Osteocyte (in vitro differentiated cells): Measurements from ENCODE around the gene IGFBP1. TPM values are rescaled to one million over a fixed set of nuclear protein-coding genes. Genes with fewer than 3 reads are reported as not detected.

Experiments
- DNase-seq: peaks from one replicate; pipeline ENCODE4 v3.0.0; 2021; ENCODE audit warnings: mixed read lengths; ENCODE audit not compliant: unreplicated experiment; ENCODE audit errors: extremely low spot score
- H3K27ac Mint-ChIP-seq: one replicate; pipeline ENCODE4 v1.8.0; 2021; ENCODE audit warnings: mild to moderate bottlenecking, mixed read lengths; ENCODE audit not compliant: unreplicated experiment
- H3K27me3 Mint-ChIP-seq: one replicate; pipeline ENCODE4 v1.8.0; 2021; ENCODE audit warnings: mixed read lengths; ENCODE audit not compliant: unreplicated experiment
- H3K36me3 Mint-ChIP-seq: one replicate; pipeline ENCODE4 v1.8.0; 2021; ENCODE audit warnings: mixed read lengths; ENCODE audit not compliant: unreplicated experiment
- H3K4me1 Mint-ChIP-seq: one replicate; pipeline ENCODE4 v1.8.0; 2021; ENCODE audit warnings: mixed read lengths; ENCODE audit not compliant: unreplicated experiment
- H3K4me3 Mint-ChIP-seq: one replicate; pipeline ENCODE4 v1.8.0; 2021; ENCODE audit warnings: mild to moderate bottlenecking, moderate library complexity, mixed read lengths; ENCODE audit not compliant: unreplicated experiment
- H3K9me3 Mint-ChIP-seq: one replicate; pipeline ENCODE4 v1.8.0; 2021; ENCODE audit warnings: mixed read lengths; ENCODE audit not compliant: unreplicated experiment
- total RNA-seq: library from RNA; stranded (reverse); gene quantifications from 2 replicates; pipeline ENCODE4 v1.2.1, GENCODE V29; 2021
- TF ChIP-seq, protein P1 (sequence below): fragments of 200-600 bp; sonication (generic); IDR thresholded peaks from 2 replicates; pipeline ENCODE4 v1.5.0; 2021; ENCODE audit warnings: antibody characterized with exemption, mild to moderate bottlenecking, moderate library complexity

The IGFBP1 gene
- total RNA-seq, 1 donor from 2014 or later = 2.4 TPM

DNA sequence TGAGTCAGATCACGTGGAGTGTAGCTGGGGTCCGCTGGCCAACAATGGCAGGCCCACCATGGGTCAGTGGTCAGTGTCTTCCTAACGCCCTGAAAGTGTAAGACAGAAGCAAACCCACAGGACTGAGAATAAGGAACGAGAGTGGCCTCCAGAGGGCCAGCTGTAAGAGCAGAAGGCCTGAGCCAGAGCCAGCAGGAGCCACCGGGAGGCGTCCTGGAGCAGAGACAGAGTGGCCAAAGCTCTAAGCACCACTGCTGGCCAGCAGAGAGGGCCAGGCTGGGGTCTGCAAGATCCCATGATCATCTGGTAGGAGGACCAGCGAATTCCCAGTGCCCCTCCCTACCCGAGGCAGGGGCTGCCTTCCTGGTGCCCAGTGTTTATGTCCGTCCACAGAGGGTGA lies 24.6 kb upstream of the IGFBP1 start:
- no peaks in the 10 kb centered on the region for H3K27me3 Mint-ChIP-seq
- peaks cover 5% of the 10 kb centered on the region for H3K9me3 Mint-ChIP-seq

DNA sequence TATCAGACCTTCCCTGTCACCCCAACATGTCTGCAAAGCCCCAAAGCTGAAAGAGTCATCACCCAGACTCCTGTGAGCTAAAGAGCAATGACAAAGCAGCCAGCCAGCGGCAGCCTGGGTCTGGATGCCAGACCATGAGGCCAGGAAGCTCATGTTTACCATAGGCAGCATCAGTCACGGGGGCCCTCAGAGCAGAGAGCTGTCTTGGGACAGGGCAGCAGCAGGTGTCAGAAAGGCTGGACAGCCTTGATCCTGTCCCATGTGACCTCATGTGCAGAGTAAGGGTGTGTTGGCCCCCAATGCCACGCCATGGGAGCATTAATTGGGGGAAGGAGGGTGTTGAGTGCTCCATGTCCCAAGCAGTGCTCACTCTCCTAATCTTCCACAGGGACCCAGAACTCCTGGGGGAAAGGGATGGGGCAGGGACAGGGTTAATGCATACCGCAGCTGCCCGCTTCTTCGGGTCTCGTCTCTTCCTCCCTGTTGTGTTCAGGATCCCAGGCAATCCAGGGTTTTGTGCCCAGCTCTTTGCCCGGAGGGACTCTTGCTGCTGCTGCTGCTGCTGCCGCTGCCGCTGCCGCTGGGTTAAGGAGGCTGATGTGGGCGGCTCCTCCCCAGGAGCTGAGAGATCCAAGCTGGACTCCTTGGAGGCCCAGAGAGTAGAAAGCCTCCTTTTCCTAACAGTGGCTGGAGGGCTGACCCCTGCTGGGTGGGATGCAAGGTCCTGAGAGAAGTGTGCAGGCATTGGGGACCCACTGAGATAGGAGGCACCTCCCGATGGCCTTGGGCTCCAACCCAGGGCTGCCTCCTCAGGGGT lies 22.5 kb upstream of the IGFBP1 start:
- H3K4me1 Mint-ChIP-seq = peaks cover 5% of the 10 kb centered on the region
- no peaks in the 10 kb centered on the region for H3K27me3 Mint-ChIP-seq
- no peak overlapping the region for H3K27ac Mint-ChIP-seq
- H3K4me3 Mint-ChIP-seq = no peak overlapping the region
- H3K36me3 Mint-ChIP-seq = no peaks in the 10 kb centered on the region
- TF ChIP-seq, protein P1, sequence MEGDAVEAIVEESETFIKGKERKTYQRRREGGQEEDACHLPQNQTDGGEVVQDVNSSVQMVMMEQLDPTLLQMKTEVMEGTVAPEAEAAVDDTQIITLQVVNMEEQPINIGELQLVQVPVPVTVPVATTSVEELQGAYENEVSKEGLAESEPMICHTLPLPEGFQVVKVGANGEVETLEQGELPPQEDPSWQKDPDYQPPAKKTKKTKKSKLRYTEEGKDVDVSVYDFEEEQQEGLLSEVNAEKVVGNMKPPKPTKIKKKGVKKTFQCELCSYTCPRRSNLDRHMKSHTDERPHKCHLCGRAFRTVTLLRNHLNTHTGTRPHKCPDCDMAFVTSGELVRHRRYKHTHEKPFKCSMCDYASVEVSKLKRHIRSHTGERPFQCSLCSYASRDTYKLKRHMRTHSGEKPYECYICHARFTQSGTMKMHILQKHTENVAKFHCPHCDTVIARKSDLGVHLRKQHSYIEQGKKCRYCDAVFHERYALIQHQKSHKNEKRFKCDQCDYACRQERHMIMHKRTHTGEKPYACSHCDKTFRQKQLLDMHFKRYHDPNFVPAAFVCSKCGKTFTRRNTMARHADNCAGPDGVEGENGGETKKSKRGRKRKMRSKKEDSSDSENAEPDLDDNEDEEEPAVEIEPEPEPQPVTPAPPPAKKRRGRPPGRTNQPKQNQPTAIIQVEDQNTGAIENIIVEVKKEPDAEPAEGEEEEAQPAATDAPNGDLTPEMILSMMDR = no peak
- no peak for DNase-seq
- peaks cover 5% of the 10 kb centered on the region for H3K9me3 Mint-ChIP-seq

More for the DNA sequence above, 24.6 kb upstream of the IGFBP1 start:
- no peak overlapping the region for H3K4me3 Mint-ChIP-seq
- TF ChIP-seq, protein P1 = peak; percentile 34
- no peak overlapping the region for H3K27ac Mint-ChIP-seq
- H3K4me1 Mint-ChIP-seq = no peaks in the 10 kb centered on the region
- no peaks in the 10 kb centered on the region for H3K36me3 Mint-ChIP-seq
- no peak for DNase-seq

DNA sequence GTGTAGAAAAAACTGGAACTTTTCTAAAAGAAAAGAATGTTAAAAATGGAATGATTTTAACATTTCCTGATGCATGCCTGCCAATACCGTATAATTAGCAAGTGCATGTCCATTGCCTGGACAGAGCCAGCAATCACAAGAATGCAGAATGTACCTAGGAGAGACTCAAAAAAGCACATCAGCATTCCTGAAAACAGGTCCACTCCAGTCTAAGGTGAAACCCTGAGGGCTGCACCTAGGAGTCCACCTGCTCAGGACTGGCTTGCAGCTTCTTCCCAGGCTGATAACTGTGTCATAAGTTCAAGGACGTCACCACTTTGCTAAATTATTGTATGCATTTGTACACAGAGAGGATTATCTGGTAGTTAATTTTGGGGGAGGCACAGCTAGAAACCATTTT lies 20.8 kb upstream of the IGFBP1 start:
- TF ChIP-seq, protein P1 = no peak
- H3K4me1 Mint-ChIP-seq = peaks cover 7% of the 10 kb centered on the region

DNA sequence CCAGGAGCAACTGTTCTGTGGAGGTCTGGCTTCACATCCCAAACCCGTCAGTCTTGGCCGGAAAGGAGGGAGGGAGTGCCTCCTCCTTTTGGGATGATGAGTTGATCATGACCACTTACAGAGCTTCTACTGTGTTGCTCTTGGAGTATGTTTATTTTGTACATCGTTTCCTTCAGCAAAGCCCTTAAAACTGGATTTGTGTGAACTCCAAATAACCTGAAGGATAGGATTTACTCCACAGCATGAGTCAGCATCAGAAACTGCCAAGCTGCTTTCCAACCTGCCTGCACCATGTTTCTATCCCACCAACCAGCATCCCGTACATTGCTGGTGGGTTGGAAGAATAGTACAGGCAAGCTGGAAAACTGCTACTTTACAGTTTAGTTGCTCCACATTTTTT lies 18.9 kb upstream of the IGFBP1 start:
- Mint-ChIP-seq H3K4me1 (peaks cover 10% of the 10 kb centered on the region), H3K9me3 (peaks cover 5% of the 10 kb centered on the region), H3K36me3 (no peaks in the 10 kb centered on the region), H3K27me3 (no peaks in the 10 kb centered on the region), H3K27ac (no peak overlapping the region), H3K4me3 (no peak overlapping the region)
- DNase-seq = no peak
- TF ChIP-seq, protein P1 = no peak

More for the DNA sequence above, 20.8 kb upstream of the IGFBP1 start:
- Mint-ChIP-seq H3K27me3 (no peaks in the 10 kb centered on the region), H3K4me3 (no peak overlapping the region), H3K36me3 (no peaks in the 10 kb centered on the region), H3K9me3 (peaks cover 5% of the 10 kb centered on the region), H3K27ac (no peak overlapping the region)
- DNase-seq = no peak

DNA sequence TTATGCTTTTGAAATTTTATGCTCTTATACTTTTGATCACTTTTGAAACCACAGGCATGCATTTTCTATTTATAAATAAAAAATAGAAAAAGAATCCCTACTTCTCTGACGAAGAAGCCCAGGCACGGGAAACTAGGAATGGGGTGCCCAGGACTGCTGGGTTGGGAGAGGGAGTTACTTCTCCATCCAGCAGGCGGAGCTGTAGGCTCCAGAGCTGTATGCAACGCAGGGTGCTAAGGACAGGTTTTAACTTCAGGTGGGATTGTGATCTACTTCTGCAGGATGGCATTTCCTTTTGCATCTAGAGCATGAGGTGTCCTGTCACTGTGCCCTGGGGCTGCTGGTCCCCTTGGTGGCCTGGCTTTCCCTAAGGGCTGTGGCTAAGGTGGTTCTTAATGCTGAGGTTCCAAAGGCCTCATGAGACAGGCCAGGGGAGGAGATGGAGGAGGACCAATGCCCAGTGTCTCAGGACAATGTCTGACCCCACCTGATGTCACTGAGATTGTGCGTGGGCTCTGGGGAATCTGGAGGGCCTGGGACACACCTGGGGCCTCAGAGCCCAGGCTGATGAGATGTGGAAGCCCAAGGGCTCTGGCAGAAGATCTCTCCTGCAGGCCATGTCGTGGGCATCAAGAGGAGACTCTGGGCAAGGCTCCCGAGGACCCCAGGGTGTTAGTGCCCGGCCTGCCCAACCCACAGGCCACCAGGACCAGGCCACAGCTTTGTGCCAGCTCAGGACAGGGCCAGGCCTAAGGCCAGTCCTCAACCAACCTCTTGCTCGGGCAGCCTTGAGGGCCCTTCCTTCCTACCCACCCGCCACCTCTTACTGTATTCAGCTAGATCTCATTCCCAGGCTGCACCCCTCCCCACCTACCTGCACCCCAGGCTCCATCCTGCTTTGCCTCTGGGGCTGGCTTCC lies 15.9 kb upstream of the IGFBP1 start:
- TF ChIP-seq, protein P1 = peak; percentile 56
- Mint-ChIP-seq H3K27ac (no peak overlapping the region), H3K4me1 (peaks cover 18% of the 10 kb centered on the region), H3K36me3 (no peaks in the 10 kb centered on the region), H3K9me3 (peaks cover 5% of the 10 kb centered on the region), H3K4me3 (no peak overlapping the region), H3K27me3 (no peaks in the 10 kb centered on the region)
- no peak for DNase-seq
